B cell (primary cell): ENCODE data around the gene HYDIN.
"Not testable (repeated sequence)": the region's sequence is repeated elsewhere in the genome, so short reads cannot be mapped to it uniquely, and the experiment has no call there.

Experiments used
- CTCF ChIP-seq: fragments of 200-600 bp; IDR thresholded peaks from one replicate; pipeline ENCODE4 v1.8.0; 2022; ENCODE audit warnings: antibody characterized with exemption, mild to moderate bottlenecking
- EZH2 ChIP-seq: IDR thresholded peaks from 2 replicates; pipeline ENCODE4 v1.6.1; 2012; ENCODE audit warnings: borderline replicate concordance, low read depth, mild to moderate bottlenecking, moderate library complexity, low read length; ENCODE audit not compliant: insufficient read depth, poor library complexity, severe bottlenecking

- TF ChIP-seq CTCF, EZH2: not testable (repeated sequence)
Observed at GRCh38 chr16:70995799-70996198, 234.7 kb downstream of the HYDIN start.
